Cardiac muscle cell (in vitro differentiated cells and primary cell): Measurements from ENCODE around the gene OBI1. TPM values are rescaled to one million over a fixed set of nuclear protein-coding genes. Genes with fewer than 3 reads are reported as not detected.
A peak's percentile ranks its signal among the peaks of the same experiment; 100 is the strongest.

Source experiments
- DNase-seq, 2 donors: peaks; one replicate each; pipeline versions ENCODE4 v3.0.0 to v3.0.0-alpha.2; 2010 to 2017; ENCODE audit warnings: low read depth in 1 of 2, low spot score in 1 of 2
- H3K27ac ChIP-seq: fragments of 200-600 bp; sonication (generic); 2 replicates; pipeline ENCODE4 v1.5.1; 2016
- H3K27me3 ChIP-seq: fragments of 200-600 bp; sonication (generic); 2 replicates; pipeline ENCODE4 v1.6.0; 2016; ENCODE audit warnings: control low read depth
- H3K36me3 ChIP-seq: fragments of 200-600 bp; sonication (generic); 2 replicates; pipeline ENCODE4 v1.5.1; 2016; ENCODE audit warnings: control low read depth
- H3K4me1 ChIP-seq: fragments of 200-600 bp; sonication (generic); 2 replicates; pipeline ENCODE4 v1.8.1; 2017; ENCODE audit warnings: low read depth, mild to moderate bottlenecking, mixed run types
- H3K4me3 ChIP-seq: fragments of 200-600 bp; sonication (generic); 2 replicates; pipeline ENCODE4 v1.5.1; 2016; ENCODE audit warnings: mild to moderate bottlenecking
- H3K9me3 ChIP-seq: fragments of 200-600 bp; sonication (generic); 2 replicates; pipeline ENCODE4 v1.5.1; 2017; ENCODE audit warnings: low read depth, mild to moderate bottlenecking, control low read depth
- CTCF ChIP-seq: IDR thresholded peaks from 2 replicates; pipeline ENCODE4 v1.5.1; 2012; ENCODE audit warnings: low read depth, mild to moderate bottlenecking, low read length
- polyA plus RNA-seq: library from polyadenylated mRNA; unstranded; fragments of >200 nt; fragmentation: Nextera tagmentation; extraction: Ambion mirVana; gene quantifications from 2 replicates; pipeline ENCODE4 v1.2.1, GENCODE V29; 2016
- total RNA-seq: library from RNA; depleted of rRNA; stranded (reverse); fragments of >200 nt; gene quantifications from 2 replicates; pipeline ENCODE4 v1.2.3, GENCODE V29; 2016

Gene OBI1
- total and polyA plus RNA-seq, 2 experiments from 2014 or later: 14.1 to 17.0 TPM

GRCh38 chr13:78662467-78662866 lies 3.5 kb upstream of the OBI1 start:
- peaks cover 6% of the 10 kb centered on the region for H3K4me1 ChIP-seq
- no peak overlapping the region for H3K27ac ChIP-seq
- H3K27me3 ChIP-seq: no peaks in the 10 kb centered on the region
- H3K9me3 ChIP-seq: no peaks in the 10 kb centered on the region
- no peak overlapping the region for H3K4me3 ChIP-seq
- TF ChIP-seq CTCF: no peak
- no peaks in the 10 kb centered on the region for H3K36me3 ChIP-seq
- DNase-seq: no peak

- no peak overlapping the region for H3K4me3 ChIP-seq
- no peak for TF ChIP-seq CTCF
- no peaks in the 10 kb centered on the region for H3K27me3 ChIP-seq
- no peak for DNase-seq
- peaks cover 9% of the 10 kb centered on the region for H3K4me1 ChIP-seq
- no peaks in the 10 kb centered on the region for H3K9me3 ChIP-seq
- no peaks in the 10 kb centered on the region for H3K36me3 ChIP-seq
- no peak overlapping the region for H3K27ac ChIP-seq
Measured at GRCh38 chr13:78660495-78660857, 1.5 kb upstream of the OBI1 start.

- Histone ChIP-seq H3K9me3 (no peaks in the 10 kb centered on the region), H3K27me3 (no peaks in the 10 kb centered on the region), H3K4me1 (peaks cover 9% of the 10 kb centered on the region), H3K36me3 (no peaks in the 10 kb centered on the region), H3K4me3 (peak overlapping the region; percentile 61), H3K27ac (no peak overlapping the region)
- DNase-seq: peak in 1 of 2 donors; percentile 24
- TF ChIP-seq CTCF: no peak
Measured at GRCh38 chr13:78659732-78660494, 958 bp upstream of the OBI1 start.

- Histone ChIP-seq H3K27me3 (no peaks in the 10 kb centered on the region), H3K27ac (no peak overlapping the region), H3K4me1 (peaks cover 9% of the 10 kb centered on the region), H3K9me3 (no peaks in the 10 kb centered on the region), H3K4me3 (peak overlapping the region; percentile 61), H3K36me3 (no peaks in the 10 kb centered on the region)
- DNase-seq: no peak
- no peak for TF ChIP-seq CTCF
Measured at GRCh38 chr13:78659450-78659730, 435 bp upstream of the OBI1 start.

- TF ChIP-seq CTCF: no peak
- no peaks in the 10 kb centered on the region for H3K27me3 ChIP-seq
- peak; percentile 11 to 17 for DNase-seq
- no peaks in the 10 kb centered on the region for H3K9me3 ChIP-seq
- peak overlapping the region; percentile 77 for H3K27ac ChIP-seq
- H3K36me3 ChIP-seq: no peaks in the 10 kb centered on the region
- peaks cover 9% of the 10 kb centered on the region for H3K4me1 ChIP-seq
- peak overlapping the region; percentile 61 for H3K4me3 ChIP-seq
Measured at GRCh38 chr13:78657699-78658629, 991 bp downstream of the OBI1 start.
